Measurements from ENCODE around the gene MON2.

- TF ChIP-seq CTCF (IDR thresholded peaks at IDR 0.05; ENCODE audit: control extremely low read depth in 1 of 3, insufficient read depth in 1 of 3, low read depth in 1 of 3, low read length in 3 of 3) (no peak), POLR2AphosphoS5 (IDR thresholded peaks at IDR 0.05; ENCODE audit: low read depth, low read length) (no peak), PHF8 (conservative IDR thresholded peaks at IDR 0.05; ENCODE audit: low read depth, low read length) (no peak), YY1 (IDR thresholded peaks at IDR 0.05; ENCODE audit: low read depth, low read length) (no peak), SP1 (IDR thresholded peaks at IDR 0.05; ENCODE audit: low read depth, low read length) (no peak), EP300 (IDR thresholded peaks at IDR 0.05; ENCODE audit: borderline replicate concordance in 1 of 2, low read depth in 2 of 2, low read length in 2 of 2) (no peak), TEAD4 (IDR thresholded peaks at IDR 0.05; ENCODE audit: low read depth, low read length) (no peak)
- TF ChIP-seq, protein P1, sequence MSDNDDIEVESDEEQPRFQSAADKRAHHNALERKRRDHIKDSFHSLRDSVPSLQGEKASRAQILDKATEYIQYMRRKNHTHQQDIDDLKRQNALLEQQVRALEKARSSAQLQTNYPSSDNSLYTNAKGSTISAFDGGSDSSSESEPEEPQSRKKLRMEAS (IDR thresholded peaks at IDR 0.05): no peak
These were observed 6.7 kb upstream of the MON2 start for GRCh38 chr12:62459976-62460375.
